ENCODE data around the gene GET4.
A peak's percentile ranks its signal among the peaks of the same experiment; 100 is the strongest.

The GET4 gene

GRCh38 chr7:900331-901040 is 24.1 kb downstream of the GET4 start:
- no peak for DNase-seq (ENCODE audit: low read depth in 2 of 2)

DNA sequence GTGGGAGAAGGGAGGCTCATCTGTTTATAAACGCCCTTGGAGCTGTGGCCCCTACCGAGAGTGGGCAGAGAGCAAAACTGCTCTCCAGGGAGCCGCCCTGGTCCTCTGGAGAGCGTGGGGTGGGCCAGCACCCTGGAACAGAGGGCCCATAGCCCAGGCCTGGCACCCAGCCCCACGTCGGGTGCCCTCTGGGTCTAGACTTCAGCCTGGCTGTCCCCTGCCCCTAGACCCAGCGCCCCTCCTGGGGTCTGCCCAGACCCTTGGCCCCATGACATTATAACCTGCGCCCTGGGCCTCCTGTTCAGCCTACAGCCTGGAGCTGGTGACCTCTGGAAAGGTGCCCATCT is 24.7 kb downstream of the GET4 start:
- DNase-seq (ENCODE audit: low read depth in 2 of 2) = no peak

- DNase-seq (ENCODE audit: low read depth in 2 of 2) = peak in 1 of 2 donors; percentile 66
Observed at GRCh38 chr7:901388-902154, 25.2 kb downstream of the GET4 start.

- no peak for DNase-seq (ENCODE audit: low read depth in 2 of 2)
Observed at GRCh38 chr7:902996-903395, 26.6 kb downstream of the GET4 start.

- no peak for DNase-seq (ENCODE audit: low read depth in 2 of 2)
Observed at GRCh38 chr7:903921-904755, 27.8 kb downstream of the GET4 start.

- DNase-seq (ENCODE audit: low read depth in 2 of 2) = no peak
Observed at GRCh38 chr7:904847-905246, 28.5 kb downstream of the GET4 start.

DNA sequence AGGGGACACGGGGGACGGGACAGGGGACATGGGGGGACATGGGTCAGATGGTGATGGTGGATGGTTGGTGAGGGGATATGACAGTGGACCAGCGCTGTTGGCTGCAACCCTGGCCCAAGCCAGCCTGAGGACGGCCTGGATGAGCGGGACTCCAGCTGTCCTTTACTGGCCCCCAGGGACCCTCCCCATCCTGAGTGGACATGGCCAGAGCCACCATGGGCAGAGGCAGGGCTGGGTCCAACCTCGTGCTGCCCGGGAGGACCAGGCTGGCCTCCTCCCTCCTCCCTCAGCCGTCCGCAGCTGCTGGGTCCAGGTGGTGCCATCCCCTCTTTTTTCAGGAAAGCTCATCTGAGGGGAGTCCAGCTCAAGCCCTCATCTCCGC is 30.4 kb downstream of the GET4 start:
- DNase-seq (ENCODE audit: low read depth in 2 of 2) = no peak

DNA sequence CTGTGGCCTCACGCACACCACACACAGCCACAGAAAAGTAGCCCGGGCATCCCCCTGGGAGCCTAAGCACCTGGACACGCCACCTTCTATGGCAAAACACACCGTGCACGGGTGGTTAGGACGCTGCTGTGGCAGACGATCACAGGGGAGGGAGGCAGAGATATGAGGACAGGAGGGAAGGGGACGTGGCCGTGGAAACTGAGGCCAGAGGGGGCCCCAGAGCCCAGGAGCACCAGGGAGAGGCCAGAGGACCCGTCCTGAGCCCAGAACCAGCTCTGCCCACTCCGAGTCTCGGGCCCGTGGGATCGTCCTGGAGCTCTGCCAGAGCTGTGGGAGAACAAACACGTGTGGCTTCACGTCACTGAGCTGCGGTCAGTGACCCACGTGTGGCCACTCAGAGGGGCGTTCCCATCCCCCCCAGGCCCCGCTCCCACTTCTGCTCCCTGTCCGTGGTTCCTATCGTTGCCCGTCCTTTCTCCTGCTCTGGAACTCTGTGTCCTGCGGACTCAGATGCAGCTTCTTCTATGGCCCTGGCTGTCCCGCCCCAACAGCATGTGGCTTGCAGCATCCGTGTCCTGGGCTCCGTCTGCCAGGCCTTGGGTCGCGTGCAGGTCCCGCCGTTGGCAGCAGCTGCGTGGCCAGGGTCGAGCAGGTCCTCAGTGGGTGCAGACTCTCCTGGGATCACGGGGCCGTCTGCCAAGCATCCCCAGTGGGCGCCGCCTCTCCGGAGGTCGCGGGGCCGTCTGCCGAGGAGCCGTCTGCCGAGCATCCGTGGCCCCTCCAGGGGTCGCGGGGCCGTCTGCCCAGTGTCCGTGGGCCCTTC is 31.0 kb downstream of the GET4 start:
- DNase-seq (ENCODE audit: low read depth in 2 of 2) = no peak

- DNase-seq (ENCODE audit: low read depth in 2 of 2) = no peak
Observed at GRCh38 chr7:908159-908581, 31.8 kb downstream of the GET4 start.

DNA sequence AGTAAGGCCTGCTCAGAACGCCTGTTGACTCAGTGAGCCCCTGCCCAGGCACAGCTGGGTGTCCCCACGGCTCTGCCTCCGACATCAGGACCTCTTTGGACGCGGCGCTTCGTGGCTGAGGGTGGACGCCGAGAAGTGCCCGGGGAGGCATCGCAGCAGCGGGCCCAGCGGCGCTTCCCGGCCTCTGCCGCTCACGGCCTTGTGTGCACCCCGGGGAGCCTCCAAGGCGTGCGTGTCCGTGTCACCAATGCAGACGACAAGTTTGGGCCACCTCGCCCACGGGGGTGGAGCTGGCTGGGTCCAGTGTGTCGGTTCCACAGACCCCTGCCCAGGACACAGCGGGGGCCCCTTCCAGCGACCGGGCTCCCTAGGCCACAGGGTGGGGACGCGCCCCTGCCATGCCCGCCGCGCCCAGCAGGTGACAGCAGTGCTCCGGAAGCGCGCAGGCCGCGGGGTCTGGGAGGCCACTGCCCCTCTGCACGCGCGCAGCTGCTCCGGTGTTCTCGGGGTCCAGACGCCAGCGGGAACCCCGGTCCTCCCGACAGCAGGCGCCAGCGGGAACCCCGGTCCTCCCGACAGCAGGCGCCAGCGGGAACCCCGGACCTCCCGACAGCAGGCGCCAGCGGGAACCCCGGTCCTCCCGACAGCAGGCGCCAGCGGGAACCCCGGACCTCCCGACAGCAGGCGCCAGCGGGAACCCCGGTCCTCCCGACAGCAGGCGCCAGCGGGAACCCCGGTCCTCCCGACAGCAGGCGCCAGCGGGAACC is 32.4 kb downstream of the GET4 start:
- DNase-seq (ENCODE audit: low read depth in 2 of 2) = peak; percentile 53 to 62

DNA sequence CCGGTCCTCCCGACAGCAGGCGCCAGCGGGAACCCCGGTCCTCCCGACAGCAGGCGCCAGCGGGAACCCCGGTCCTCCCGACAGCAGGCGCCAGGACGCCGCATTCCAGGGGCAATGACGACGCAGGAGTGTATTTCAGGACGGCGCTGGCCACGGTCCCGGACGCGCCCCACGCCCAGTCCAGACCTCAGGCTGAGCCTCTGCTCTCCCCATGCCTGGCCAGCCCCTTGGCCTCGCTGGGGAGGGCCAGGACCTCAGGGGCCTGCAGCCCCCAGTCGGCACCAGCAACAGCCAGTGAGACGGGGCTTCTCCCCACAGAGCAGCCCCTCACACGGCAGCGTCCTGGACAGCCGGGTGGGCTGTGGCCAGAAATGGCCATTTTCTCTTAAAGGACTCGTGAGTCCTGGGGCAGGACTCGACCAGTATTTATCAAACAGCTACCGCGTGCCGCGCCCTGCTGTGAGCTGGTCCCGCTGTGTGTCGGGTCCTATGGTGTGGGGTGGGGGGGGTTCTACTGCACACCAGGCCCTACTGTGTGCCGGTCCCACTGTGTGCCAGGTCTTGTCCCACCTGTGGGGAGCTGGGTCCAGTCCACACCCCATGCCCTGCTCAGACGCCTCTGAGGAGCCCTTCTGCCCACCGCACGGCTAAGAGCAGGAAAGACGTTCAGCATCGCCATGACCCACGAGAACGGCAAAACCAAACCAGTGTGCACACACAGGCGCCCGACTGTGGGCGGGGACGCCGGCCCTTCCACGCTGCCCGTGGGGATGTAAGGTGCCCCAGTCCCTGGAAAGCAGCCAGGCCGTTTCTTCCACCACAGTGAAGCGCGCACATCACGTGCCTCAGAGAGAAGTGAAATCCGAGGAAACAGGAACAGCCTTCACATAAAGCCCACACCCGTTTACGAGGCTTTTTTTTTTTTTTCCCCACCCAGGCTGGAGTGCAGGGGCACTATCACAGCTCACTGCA is 33.3 kb downstream of the GET4 start:
- DNase-seq (ENCODE audit: low read depth in 2 of 2) = no peak

GRCh38 chr7:910441-910861 is 34.1 kb downstream of the GET4 start:
- DNase-seq (ENCODE audit: low read depth in 2 of 2) = no peak

- DNase-seq (ENCODE audit: low read depth in 2 of 2) = no peak
Observed at GRCh38 chr7:910931-911431, 34.6 kb downstream of the GET4 start.

DNA sequence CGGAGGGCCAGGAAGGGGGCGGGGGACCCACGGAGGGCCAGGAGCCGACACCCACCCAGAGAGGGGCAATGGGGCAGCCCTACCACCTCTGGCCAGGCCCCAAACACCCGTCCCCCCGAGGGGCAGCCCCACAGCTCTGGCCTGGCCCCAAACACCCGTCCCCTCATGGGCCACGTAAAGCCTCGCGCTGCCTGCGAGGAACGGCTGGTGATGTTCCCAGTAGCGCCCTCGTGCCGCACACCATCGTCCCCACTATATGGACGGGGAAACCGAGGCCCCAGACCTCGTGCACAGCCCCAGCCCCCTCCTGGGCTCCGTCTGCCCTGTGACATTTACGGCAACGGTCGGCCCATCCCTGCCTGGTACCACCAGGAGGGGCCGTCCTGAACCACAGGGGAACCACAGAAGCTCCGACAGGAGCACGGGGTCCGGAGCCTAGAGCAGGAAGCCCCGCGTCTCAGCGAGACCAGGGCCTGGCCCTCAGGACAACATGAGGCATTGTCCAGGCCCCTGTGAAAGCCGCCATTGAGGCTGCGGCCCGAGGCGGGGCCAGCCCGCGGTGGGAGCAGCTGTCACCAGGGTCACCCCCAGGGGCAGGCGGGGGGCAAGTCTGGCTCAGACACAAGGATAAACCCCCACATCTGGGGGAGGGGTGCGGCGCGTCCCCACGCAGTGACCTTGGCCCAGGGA is 35.6 kb downstream of the GET4 start:
- no peak for DNase-seq (ENCODE audit: low read depth in 2 of 2)

DNA sequence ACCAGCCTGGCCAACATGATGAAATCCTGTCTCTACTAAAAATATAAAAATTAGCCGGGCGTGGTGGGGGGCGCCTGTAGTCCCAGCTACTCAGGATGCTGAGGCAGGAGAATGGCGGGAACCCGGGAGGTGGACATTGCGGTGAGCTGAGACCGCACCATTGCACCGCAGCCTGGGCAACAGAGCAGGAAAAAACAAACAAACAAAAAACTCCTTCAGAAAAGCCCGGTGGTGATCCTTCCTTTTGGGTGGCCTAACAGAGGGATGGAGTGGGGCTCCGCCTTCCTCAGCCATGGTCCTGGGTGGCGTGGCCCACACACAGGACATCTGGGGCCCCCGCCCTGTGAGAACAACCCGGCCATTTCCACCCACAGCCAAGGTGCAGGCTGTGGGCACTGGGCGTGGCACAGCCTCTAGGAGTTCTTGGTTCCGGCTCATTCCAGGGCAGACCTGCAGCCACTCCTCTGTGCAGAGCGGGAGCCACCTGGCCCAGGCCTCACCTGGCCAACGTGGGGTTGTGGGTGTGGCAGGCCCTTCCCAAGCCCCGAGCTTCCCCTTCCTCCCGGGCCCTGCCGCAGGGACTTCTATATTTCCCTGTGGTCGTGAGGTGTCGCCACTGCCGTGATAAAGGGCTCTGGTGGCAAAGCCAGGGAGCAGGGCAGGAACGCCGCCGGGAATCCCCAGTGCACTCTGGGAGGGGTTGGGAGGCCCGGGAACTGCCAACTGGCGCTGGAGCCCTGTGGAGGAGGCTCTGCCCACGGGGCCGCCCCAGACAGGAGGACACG is 37.6 kb downstream of the GET4 start:
- DNase-seq (ENCODE audit: low read depth in 2 of 2) = no peak

GRCh38 chr7:914521-915194 is 38.3 kb downstream of the GET4 start:
- no peak for DNase-seq (ENCODE audit: low read depth in 2 of 2)
